ENCODE measurements around the gene POLQ. TPM values are rescaled to one million over a fixed set of nuclear protein-coding genes. Genes with fewer than 3 reads are reported as not detected.

Gene POLQ
- total RNA-seq, 1 donor from 2014 or later: 0.57 TPM

- ATAC-seq (no peak), DNase-seq (ENCODE audit: missing footprints) (no peak)
- intact Hi-C loops (cut with DNase I): no loop called here
These were observed 27.7 kb downstream of the POLQ start for GRCh38 chr3:121517953-121518655.

GRCh38 chr3:121515862-121516261 lies 29.9 kb downstream of the POLQ start:
- intact Hi-C loops (cut with DNase I): no loop called here
- no peak for DNase-seq (ENCODE audit: missing footprints)
- no peak for ATAC-seq

- DNase-seq (ENCODE audit: missing footprints): no peak
- intact Hi-C loops (cut with DNase I): no loop called here
- no peak for ATAC-seq
These were observed 30.5 kb downstream of the POLQ start for GRCh38 chr3:121515313-121515712.

- intact Hi-C loops (cut with DNase I): no loop called here
- no peak for ATAC-seq
- DNase-seq (ENCODE audit: missing footprints): no peak
These were observed 31.3 kb downstream of the POLQ start for GRCh38 chr3:121514496-121514895.

GRCh38 chr3:121508389-121508788 lies 37.4 kb downstream of the POLQ start:
- intact Hi-C loops (cut with DNase I): no loop called here
- DNase-seq (ENCODE audit: missing footprints) (no peak), ATAC-seq (no peak)

GRCh38 chr3:121505256-121505655 lies 40.5 kb downstream of the POLQ start:
- ATAC-seq: no peak
- DNase-seq (ENCODE audit: missing footprints): no peak
- intact Hi-C loops (cut with DNase I): no loop called here

- intact Hi-C loops (cut with DNase I): no loop called here
- DNase-seq (ENCODE audit: missing footprints): no peak
- ATAC-seq: no peak
These were observed 41.2 kb downstream of the POLQ start for GRCh38 chr3:121504618-121505017.

- intact Hi-C loops (cut with DNase I): no loop called here
- ATAC-seq (no peak), DNase-seq (ENCODE audit: missing footprints) (no peak)
These were observed 49.0 kb downstream of the POLQ start for GRCh38 chr3:121496786-121497185.

- ATAC-seq (no peak), DNase-seq (ENCODE audit: missing footprints) (no peak)
- intact Hi-C loops (cut with DNase I): no loop called here
These were observed 52.4 kb downstream of the POLQ start for GRCh38 chr3:121493431-121493830.

- intact Hi-C loops (cut with DNase I): no loop called here
- no peak for ATAC-seq
- DNase-seq (ENCODE audit: missing footprints): no peak
These were observed 54.0 kb downstream of the POLQ start for GRCh38 chr3:121491683-121492320.

- intact Hi-C loops (cut with DNase I): no loop called here
- DNase-seq (ENCODE audit: missing footprints) (no peak), ATAC-seq (no peak)
These were observed 55.6 kb downstream of the POLQ start for GRCh38 chr3:121490161-121490560.

- DNase-seq (ENCODE audit: missing footprints) (no peak), ATAC-seq (no peak)
- intact Hi-C loops (cut with DNase I): no loop called here
These were observed 57.2 kb downstream of the POLQ start for GRCh38 chr3:121488628-121489027.

- intact Hi-C loops (cut with DNase I): no loop called here
- ATAC-seq: no peak
- DNase-seq (ENCODE audit: missing footprints): no peak
These were observed 62.5 kb downstream of the POLQ start for GRCh38 chr3:121483290-121483689.

GRCh38 chr3:121482660-121483059 lies 63.1 kb downstream of the POLQ start:
- intact Hi-C loops (cut with DNase I): no loop called here
- DNase-seq (ENCODE audit: missing footprints): no peak
- no peak for ATAC-seq

- ATAC-seq: no peak
- intact Hi-C loops (cut with DNase I): no loop called here
- DNase-seq (ENCODE audit: missing footprints): no peak
These were observed 64.5 kb downstream of the POLQ start for GRCh38 chr3:121481106-121481880.

- intact Hi-C loops (cut with DNase I): no loop called here
- no peak for ATAC-seq
These were observed 68.2 kb downstream of the POLQ start for GRCh38 chr3:121477589-121477988.

GRCh38 chr3:121473001-121473400 lies 72.8 kb downstream of the POLQ start:
- intact Hi-C loops (cut with DNase I): no loop called here
- no peak for DNase-seq (ENCODE audit: missing footprints)
- ATAC-seq: no peak

More at GRCh38 chr3:121477589-121477988, 68.2 kb downstream of the POLQ start:
- DNase-seq (ENCODE audit: missing footprints): no peak

- intact Hi-C loops (cut with DNase I): no loop called here
- DNase-seq (ENCODE audit: missing footprints) (no peak), ATAC-seq (no peak)
These were observed 78.7 kb downstream of the POLQ start for GRCh38 chr3:121467085-121467484.

- ATAC-seq: no peak
- intact Hi-C loops (cut with DNase I): no loop called here
- DNase-seq (ENCODE audit: missing footprints): no peak
These were observed 82.0 kb downstream of the POLQ start for GRCh38 chr3:121463745-121464144.

GRCh38 chr3:121462565-121462964 lies 83.2 kb downstream of the POLQ start:
- DNase-seq (ENCODE audit: missing footprints): no peak
- ATAC-seq: no peak
- intact Hi-C loops (cut with DNase I): no loop called here

All from Right ventricle myocardium inferior (tissue), 1 donor.